Mesenchymal stem cell (in vitro differentiated cells and primary cell): ENCODE results near the gene IGSF9.

Experiments used
- DNase-seq: peaks from one replicate; pipeline ENCODE4 v3.0.0-alpha.2; 2013
- H2AFZ ChIP-seq: one replicate; pipeline ENCODE4 v1.6.1; 2013; ENCODE audit warnings: low read depth, mild to moderate bottlenecking, control low read depth, inconsistent platforms, low read length, moderate library complexity
- H2AK5ac ChIP-seq: 2 replicates; pipeline ENCODE4 v1.6.1; 2013; ENCODE audit warnings: low read length, moderate library complexity, mild to moderate bottlenecking, inconsistent platforms; ENCODE audit not compliant: severe bottlenecking
- H2BK120ac ChIP-seq: one replicate; pipeline ENCODE4 v1.6.1; 2013; ENCODE audit warnings: low read depth, mild to moderate bottlenecking, inconsistent platforms, low read length, moderate library complexity
- H2BK12ac ChIP-seq, 2 experiments: one replicate each; pipeline ENCODE4 v1.6.1; 2013; ENCODE audit warnings: inconsistent platforms in 2 of 2, low read length in 2 of 2, mild to moderate bottlenecking in 2 of 2, moderate library complexity in 2 of 2, control low read depth in 1 of 2
- H2BK15ac ChIP-seq: one replicate; pipeline ENCODE4 v1.6.1; 2013; ENCODE audit warnings: mild to moderate bottlenecking, low read depth, inconsistent platforms; ENCODE audit not compliant: poor library complexity, severe bottlenecking
- H2BK5ac ChIP-seq: 2 replicates; pipeline ENCODE4 v1.6.1; 2013; ENCODE audit warnings: low read depth, mild to moderate bottlenecking, low read length, control low read depth, inconsistent platforms; ENCODE audit not compliant: poor library complexity, severe bottlenecking
- H3K14ac ChIP-seq, 2 experiments: one replicate each; pipeline ENCODE4 v1.6.1; 2013; ENCODE audit warnings: inconsistent platforms in 2 of 2, low read length in 2 of 2, control low read depth in 1 of 2, mild to moderate bottlenecking in 1 of 2, moderate library complexity in 1 of 2
- H3K18ac ChIP-seq, 2 experiments: one replicate each; pipeline ENCODE4 v1.6.1; 2013; ENCODE audit warnings: inconsistent platforms in 2 of 2, low read length in 2 of 2, control low read depth in 1 of 2, low read depth in 1 of 2, mild to moderate bottlenecking in 1 of 2
- H3K23ac ChIP-seq, 2 experiments: one replicate each; pipeline ENCODE4 v1.6.1; 2013; ENCODE audit warnings: inconsistent platforms in 2 of 2, low read length in 2 of 2, mild to moderate bottlenecking in 2 of 2, moderate library complexity in 2 of 2, control low read depth in 1 of 2
- H3K27ac ChIP-seq: 2 replicates; pipeline ENCODE4 v1.5.1; 2013; ENCODE audit warnings: mild to moderate bottlenecking, moderate library complexity, low read length, control low read depth, inconsistent platforms; ENCODE audit not compliant: poor library complexity, severe bottlenecking
- H3K27me3 ChIP-seq, 2 experiments: 2 replicates each; pipeline versions ENCODE4 v1.6.1 to v1.7.0; 2013; ENCODE audit warnings: low read length in 2 of 2, mild to moderate bottlenecking in 2 of 2, moderate library complexity in 2 of 2, control low read depth in 1 of 2, inconsistent platforms in 1 of 2; ENCODE audit not compliant: control insufficient read depth in 1 of 2, insufficient read depth in 1 of 2
- H3K36me3 ChIP-seq, 2 experiments: 2 replicates each; pipeline versions ENCODE4 v1.6.1 to v1.7.0; 2013; ENCODE audit warnings: low read length in 2 of 2, control low read depth in 1 of 2, inconsistent platforms in 1 of 2, low read depth in 1 of 2, mild to moderate bottlenecking in 1 of 2; ENCODE audit not compliant: insufficient read depth in 2 of 2, control insufficient read depth in 1 of 2
- H3K4ac ChIP-seq, 2 experiments: one replicate each; pipeline ENCODE4 v1.6.1; 2013; ENCODE audit warnings: inconsistent platforms in 2 of 2, low read length in 2 of 2, mild to moderate bottlenecking in 2 of 2, moderate library complexity in 2 of 2, control low read depth in 1 of 2, low read depth in 1 of 2
- H3K4me1 ChIP-seq: 2 replicates; pipeline ENCODE4 v1.6.1; 2013; ENCODE audit warnings: low read depth, low read length, control low read depth; ENCODE audit not compliant: control insufficient read depth, insufficient read depth
- H3K4me2 ChIP-seq: 2 replicates; pipeline ENCODE4 v1.6.1; 2013; ENCODE audit warnings: low read length, mild to moderate bottlenecking, inconsistent platforms; ENCODE audit not compliant: poor library complexity, severe bottlenecking
- H3K4me3 ChIP-seq, 2 experiments: 2 replicates each; pipeline versions ENCODE4 v1.5.1 to v1.7.0; 2013; ENCODE audit warnings: low read length in 2 of 2, mild to moderate bottlenecking in 2 of 2, control low read depth in 1 of 2, low read depth in 1 of 2; ENCODE audit not compliant: insufficient read depth in 1 of 2
- H3K79me1 ChIP-seq: replicated peaks from 2 replicates; pipeline ENCODE4 v1.6.1; 2013; ENCODE audit warnings: mild to moderate bottlenecking, control low read depth, low read length, inconsistent platforms; ENCODE audit not compliant: poor library complexity, severe bottlenecking
- H3K9ac ChIP-seq: 2 replicates; pipeline ENCODE4 v1.7.0; 2013; ENCODE audit warnings: mild to moderate bottlenecking, low read length, moderate library complexity
- H3K9me3 ChIP-seq: 2 replicates; pipeline ENCODE4 v1.7.0; 2013; ENCODE audit warnings: mild to moderate bottlenecking, low read length; ENCODE audit not compliant: control insufficient read depth
- H4K8ac ChIP-seq: one replicate; pipeline ENCODE4 v1.6.1; 2013; ENCODE audit warnings: inconsistent platforms, mild to moderate bottlenecking, low read length, moderate library complexity
- H4K91ac ChIP-seq: one replicate; pipeline ENCODE4 v1.6.1; 2013; ENCODE audit warnings: mild to moderate bottlenecking, low read length, inconsistent platforms
- WGBS: methylation state at CpG from one replicate; pipeline ENCODE4 v1.1.7; 2013; ENCODE audit warnings: mixed read lengths; 5-methylcytosine and 5-hydroxymethylcytosine counted together

The IGSF9 gene

DNA sequence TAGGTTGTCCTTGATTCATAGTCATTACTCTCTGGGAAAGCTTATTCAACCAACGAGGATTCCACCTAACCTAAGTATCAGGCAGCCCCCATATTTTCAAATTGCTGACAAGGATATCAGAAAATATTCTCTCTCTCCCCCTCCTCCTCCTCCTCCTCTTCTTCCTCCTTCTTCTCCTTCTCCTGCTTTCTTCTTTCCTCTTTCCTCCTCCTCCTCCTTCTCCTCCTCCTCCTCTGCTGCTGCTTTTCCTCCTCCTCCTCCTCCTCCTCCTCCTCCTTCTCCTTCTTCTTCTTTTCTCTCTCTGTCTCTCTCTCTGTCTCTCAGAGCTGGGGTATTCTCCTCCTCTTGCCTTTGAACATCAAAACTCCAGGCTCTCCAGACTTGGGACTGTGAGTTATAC lies 2.5 kb upstream of the IGSF9 start:
- no peak overlapping the region for H4K91ac ChIP-seq
- H4K8ac ChIP-seq = no peak overlapping the region
- no peak overlapping the region for H3K4me2 ChIP-seq
- no peak overlapping the region for H3K14ac ChIP-seq
- 76% methylated on average over 1 of the region's 1 CpG for WGBS
- DNase-seq = no peak
- H3K18ac ChIP-seq = no peak overlapping the region
- no peaks in the 10 kb centered on the region for H3K79me1 ChIP-seq
- H2AFZ ChIP-seq = no peak overlapping the region
- H3K4ac ChIP-seq = no peak overlapping the region
- H3K23ac ChIP-seq = no peak overlapping the region
- H3K4me1 ChIP-seq = peaks cover 8% of the 10 kb centered on the region
- H3K36me3 ChIP-seq = no peaks in the 10 kb centered on the region
- no peaks in the 10 kb centered on the region for H3K9me3 ChIP-seq
- H2BK12ac ChIP-seq = no peak overlapping the region
- peaks cover 26 to 80% of the 10 kb centered on the region in 2 experiments for H3K27me3 ChIP-seq
- H3K27ac ChIP-seq = no peak overlapping the region
- H2BK15ac ChIP-seq = no peak overlapping the region
- H3K4me3 ChIP-seq = no peak overlapping the region
- H2BK5ac ChIP-seq = no peak overlapping the region
- H2AK5ac ChIP-seq = no peak overlapping the region
- H3K9ac ChIP-seq = no peak overlapping the region
- no peak overlapping the region for H2BK120ac ChIP-seq

DNA sequence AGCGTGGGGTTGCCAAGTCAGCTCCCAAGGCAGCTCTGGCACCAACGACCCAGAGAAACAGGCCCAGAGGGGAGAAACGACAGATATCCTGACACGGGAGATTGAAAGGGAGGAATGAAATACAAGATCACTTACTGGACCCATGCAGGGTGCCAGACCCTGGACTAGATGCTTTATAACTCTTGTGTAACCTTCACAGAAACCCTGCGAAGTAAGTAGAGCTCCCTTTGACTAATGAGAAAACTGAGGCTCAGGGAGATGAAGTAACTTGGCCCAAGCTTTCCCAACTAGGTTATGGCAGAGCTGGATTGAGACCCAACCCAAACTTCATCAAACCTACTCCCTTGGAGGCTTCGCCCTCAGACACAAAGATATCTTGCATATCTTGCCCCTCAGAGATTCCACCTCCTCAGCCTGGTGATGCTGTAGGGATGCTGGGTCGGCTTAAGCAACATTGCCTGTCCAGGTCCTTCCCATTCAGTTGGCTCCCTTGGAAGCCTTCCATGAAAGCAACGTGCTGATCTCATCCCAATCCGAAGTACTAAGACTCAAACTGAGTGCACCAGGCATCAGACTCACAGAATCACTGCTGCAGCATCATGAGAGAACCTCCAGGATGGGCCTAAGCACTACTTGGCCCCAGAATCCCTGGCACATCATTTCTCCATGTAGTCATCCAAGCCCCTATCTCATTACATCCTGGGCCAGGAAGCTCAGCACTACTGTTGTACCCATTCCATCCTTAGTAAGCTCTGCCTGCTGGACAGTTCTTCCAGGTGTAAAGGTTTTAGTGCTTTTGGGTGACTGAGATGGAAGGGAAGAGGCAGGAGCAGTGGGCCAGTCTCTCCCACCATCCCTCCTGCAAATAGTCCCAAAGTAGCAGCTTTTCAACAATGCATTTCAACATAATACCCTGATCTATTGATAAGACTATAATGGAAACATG lies 1.1 kb upstream of the IGSF9 start:
- DNase-seq = no peak
- Histone ChIP-seq H3K4ac (no peak overlapping the region), H2BK120ac (no peak overlapping the region), H3K4me1 (peaks cover 8% of the 10 kb centered on the region), H4K8ac (no peak overlapping the region), H3K9ac (no peak overlapping the region), H3K23ac (no peak overlapping the region), H3K27ac (no peak overlapping the region), H2BK15ac (no peak overlapping the region), H3K9me3 (no peaks in the 10 kb centered on the region), H3K18ac (no peak overlapping the region), H2BK12ac (no peak overlapping the region), H2BK5ac (no peak overlapping the region), H4K91ac (no peak overlapping the region), H3K79me1 (no peaks in the 10 kb centered on the region), H3K4me2 (no peak overlapping the region), H3K36me3 (no peaks in the 10 kb centered on the region), H3K27me3 (peaks cover 40 to 82% of the 10 kb centered on the region in 2 experiments), H2AK5ac (no peak overlapping the region), H2AFZ (no peak overlapping the region), H3K4me3 (peak overlapping the region in 1 of 2 experiments; percentile 75), H3K14ac (no peak overlapping the region)
- WGBS = 51% methylated on average over 9 of the region's 9 CpGs

DNA sequence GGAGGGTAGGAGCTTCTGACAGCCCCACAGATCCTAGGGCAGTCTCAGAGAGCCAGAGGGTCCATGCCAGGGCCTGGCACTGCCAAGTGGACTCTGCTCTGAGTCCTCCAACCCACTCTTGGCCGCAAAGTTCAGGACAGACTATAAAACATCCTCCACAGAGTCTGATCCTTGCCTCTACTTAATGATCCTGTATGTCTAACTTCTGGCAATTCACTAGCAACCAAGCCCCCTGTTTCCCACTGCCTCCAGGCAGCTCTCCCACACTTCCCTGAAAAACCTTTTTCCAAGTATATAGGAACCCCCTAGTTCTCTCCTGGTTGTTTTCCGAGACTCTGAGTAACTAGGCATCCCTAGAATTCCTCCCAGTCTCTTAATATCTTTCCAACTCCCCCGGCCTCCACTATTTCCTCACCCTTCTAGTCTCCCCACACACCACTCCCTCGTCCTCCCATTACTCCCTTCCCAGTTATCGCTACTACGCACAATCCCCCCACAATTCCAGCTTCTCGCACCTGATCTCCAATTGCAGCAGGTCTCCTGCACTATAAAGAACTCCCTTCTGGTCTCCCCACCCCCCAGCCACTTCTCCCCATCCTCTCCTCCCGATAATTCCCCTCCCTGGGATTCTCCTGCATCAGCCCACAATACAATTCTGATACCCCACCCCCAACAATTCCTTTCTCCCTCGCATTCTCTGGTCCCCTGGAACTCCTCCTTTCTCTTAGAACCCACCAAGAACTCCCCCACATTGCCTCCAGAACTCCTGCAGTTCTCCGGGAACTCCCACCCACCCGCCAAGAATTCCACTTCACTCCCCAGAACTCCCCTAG lies 574 bp downstream of the IGSF9 start:
- no peaks in the 10 kb centered on the region for H3K9me3 ChIP-seq
- H3K14ac ChIP-seq = no peak overlapping the region
- no peak overlapping the region for H3K23ac ChIP-seq
- no peak overlapping the region for H3K27ac ChIP-seq
- H3K79me1 ChIP-seq = no peaks in the 10 kb centered on the region
- H3K4me3 ChIP-seq = peak overlapping the region in 1 of 2 experiments; percentile 75
- no peak overlapping the region for H2BK12ac ChIP-seq
- no peak overlapping the region for H2BK15ac ChIP-seq
- no peak overlapping the region for H3K18ac ChIP-seq
- H3K36me3 ChIP-seq = no peaks in the 10 kb centered on the region
- H3K27me3 ChIP-seq = peaks cover 56 to 82% of the 10 kb centered on the region in 2 experiments
- no peak overlapping the region for H2AK5ac ChIP-seq
- H3K4me2 ChIP-seq = peak overlapping the region; percentile 69
- no peak overlapping the region for H2BK120ac ChIP-seq
- WGBS = 19% methylated on average over 11 of the region's 11 CpGs
- no peak overlapping the region for H2AFZ ChIP-seq
- H4K91ac ChIP-seq = no peak overlapping the region
- peak overlapping the region; percentile 55 for H3K9ac ChIP-seq
- DNase-seq = no peak
- peaks cover 8% of the 10 kb centered on the region for H3K4me1 ChIP-seq
- H3K4ac ChIP-seq = no peak overlapping the region
- H2BK5ac ChIP-seq = no peak overlapping the region
- no peak overlapping the region for H4K8ac ChIP-seq
